ENCODE measurements around the gene SLC37A3. TPM values are rescaled to one million over a fixed set of nuclear protein-coding genes. Genes with fewer than 3 reads are reported as not detected.

SLC37A3 gene
- total and polyA plus RNA-seq, 2 of the 13 experiments (the other 11 are each of a cell fraction or from before 2014, with no cell fraction given): 21.3 to 27.9 TPM

- TF ChIP-seq ZNF547 (CRISPR knock-in tag; IDR thresholded peaks at IDR 0.05) (no peak), NFRKB (IDR thresholded peaks at IDR 0.05) (no peak), ZNF598 (CRISPR knock-in tag; IDR thresholded peaks at IDR 0.05; ENCODE audit: borderline replicate concordance) (peak; percentile 31; the same call in 1 of the 2 replicates), POGZ (CRISPR knock-in tag; IDR thresholded peaks at IDR 0.05) (0 out of 2 replicates have a peak, but pooled peaks have one; percentile 19), ZBTB42 (CRISPR knock-in tag; IDR thresholded peaks at IDR 0.05) (no peak), HNRNPLL (IDR thresholded peaks at IDR 0.05; ENCODE audit: low read depth, low read length, poor library complexity, severe bottlenecking) (peak; percentile 31), GABPB1 (CRISPR knock-in tag; IDR thresholded peaks at IDR 0.05) (no peak), THAP11 (CRISPR knock-in tag; IDR thresholded peaks at IDR 0.05) (peak; percentile 67), MXD3 (CRISPR knock-in tag; IDR thresholded peaks at IDR 0.05) (no peak)
- TF ChIP-seq, protein P1, sequence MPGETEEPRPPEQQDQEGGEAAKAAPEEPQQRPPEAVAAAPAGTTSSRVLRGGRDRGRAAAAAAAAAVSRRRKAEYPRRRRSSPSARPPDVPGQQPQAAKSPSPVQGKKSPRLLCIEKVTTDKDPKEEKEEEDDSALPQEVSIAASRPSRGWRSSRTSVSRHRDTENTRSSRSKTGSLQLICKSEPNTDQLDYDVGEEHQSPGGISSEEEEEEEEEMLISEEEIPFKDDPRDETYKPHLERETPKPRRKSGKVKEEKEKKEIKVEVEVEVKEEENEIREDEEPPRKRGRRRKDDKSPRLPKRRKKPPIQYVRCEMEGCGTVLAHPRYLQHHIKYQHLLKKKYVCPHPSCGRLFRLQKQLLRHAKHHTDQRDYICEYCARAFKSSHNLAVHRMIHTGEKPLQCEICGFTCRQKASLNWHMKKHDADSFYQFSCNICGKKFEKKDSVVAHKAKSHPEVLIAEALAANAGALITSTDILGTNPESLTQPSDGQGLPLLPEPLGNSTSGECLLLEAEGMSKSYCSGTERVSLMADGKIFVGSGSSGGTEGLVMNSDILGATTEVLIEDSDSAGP (CRISPR knock-in tag; IDR thresholded peaks at IDR 0.05; ENCODE audit: borderline replicate concordance): no peak
Measured at GRCh38 chr7:140403878-140404564, 5.7 kb upstream of the SLC37A3 start, which contains the start of gene RAB19 (continued).

- no peaks in the 10 kb centered on the region for H3K9me3 ChIP-seq (ENCODE audit: low read length)
- peaks cover 15% of the 10 kb centered on the region; the same call in 1 of the 2 replicates for H3K4me1 ChIP-seq (ENCODE audit: insufficient read depth, low read length)
- ATAC-seq (no peak), FAIRE-seq (no peak), DNase-seq (ENCODE audit: low spot score) (no peak)
- in situ Hi-C loops (cut with HindIII; ENCODE audit: extremely low pct_ligation_motif_present, low pct_unique_long_range_greater_than_20kb) (no loop called here), intact Hi-C loops (cut with micrococcal nuclease; ENCODE audit: unreplicated experiment) (no loop called here)
- H3K79me2 ChIP-seq (ENCODE audit: insufficient read depth, low read length): peaks cover 7% of the 10 kb centered on the region
- H3K9ac ChIP-seq (ENCODE audit: insufficient read depth, low read depth, low read length): no peak overlapping the region
- no peak overlapping the region for H3K4me3 ChIP-seq (replicated peaks in 1 of 3; ENCODE audit: insufficient read depth in 1 of 3, low read depth in 2 of 3, low read length in 3 of 3)
- no TSS peak for BruUV-seq (replicated peaks)
- H3K36me3 ChIP-seq (replicated peaks in 1 of 2; ENCODE audit: control insufficient read depth in 1 of 2, insufficient read depth in 2 of 2, low read length in 2 of 2): no peaks in the 10 kb centered on the region
- no peak overlapping the region for H3K4me2 ChIP-seq (ENCODE audit: low read depth, low read length)
- no peaks in the 10 kb centered on the region; a peak in 1 of 5 replicates for H3K27me3 ChIP-seq (ENCODE audit: control insufficient read depth in 1 of 2, insufficient read depth in 2 of 2, low read length in 2 of 2)
- H4K20me1 ChIP-seq (ENCODE audit: insufficient read depth, low read length): no peaks in the 10 kb centered on the region
- ChIA-PET CTCF (ENCODE audit: low intra/inter-chr PET ratio, low total read pairs) (no interaction called here), POLR2A (no interaction called here)
- no peak overlapping the region for H3K27ac ChIP-seq (ENCODE audit: extremely low read length, insufficient read depth, low read length)
- no peak overlapping the region for H2AFZ ChIP-seq (ENCODE audit: low read length)
- 13% methylated on average over 2 of the region's 2 CpGs for WGBS (ENCODE audit: low lambda C conversion rate)
- TF ChIP-seq ZNF143 (CRISPR knock-in tag; IDR thresholded peaks at IDR 0.05): no peak
- no peak for TF ChIP-seq XBP1 (CRISPR knock-in tag; IDR thresholded peaks at IDR 0.05)
- TF ChIP-seq ZNF558 (CRISPR knock-in tag; IDR thresholded peaks at IDR 0.05; ENCODE audit: borderline replicate concordance): no peak
- no peak for TF ChIP-seq ZMYM4 (CRISPR knock-in tag; IDR thresholded peaks at IDR 0.05)
- no peak for TF ChIP-seq SALL2 (CRISPR knock-in tag; IDR thresholded peaks at IDR 0.05)
- TF ChIP-seq KDM6A (CRISPR knock-in tag; IDR thresholded peaks at IDR 0.05; ENCODE audit: low read depth): no peak
- TF ChIP-seq ZNF660 (CRISPR knock-in tag; IDR thresholded peaks at IDR 0.05; ENCODE audit: borderline replicate concordance, low read depth): no peak
- no peak for TF ChIP-seq ZSCAN30 (CRISPR knock-in tag; IDR thresholded peaks at IDR 0.05)
- no peak for TF ChIP-seq ERF (CRISPR knock-in tag; IDR thresholded peaks at IDR 0.05)
- no peak for TF ChIP-seq ZNF772 (CRISPR knock-in tag; IDR thresholded peaks at IDR 0.05)
- no peak for TF ChIP-seq HMGA1 (CRISPR knock-in tag; conservative IDR thresholded peaks at IDR 0.05)
- TF ChIP-seq IKZF1 (IDR thresholded peaks at IDR 0.05): no peak
- no peak for TF ChIP-seq HIVEP1 (CRISPR knock-in tag; IDR thresholded peaks at IDR 0.05)
- no peak for TF ChIP-seq MEIS1 (CRISPR knock-in tag; IDR thresholded peaks at IDR 0.05; ENCODE audit: borderline replicate concordance)
- no peak for TF ChIP-seq CHCHD3 (CRISPR knock-in tag; IDR thresholded peaks at IDR 0.05)
Measured at GRCh38 chr7:140402178-140402835, 4.0 kb upstream of the SLC37A3 start.

All from HepG2 (cell line).